Glutamatergic neuron (in vitro differentiated cells): ENCODE data around the gene SH3BP1. TPM values are rescaled to one million over a fixed set of nuclear protein-coding genes. Genes with fewer than 3 reads are reported as not detected.
"Not testable (repeated sequence)": the region's sequence is repeated elsewhere in the genome, so short reads cannot be mapped to it uniquely, and the experiment has no call there.

ENCODE experiments used
- DNase-seq: peaks from one replicate; pipeline ENCODE4 v3.0.0; 2022
- H3K27ac Mint-ChIP-seq: one replicate; pipeline ENCODE4 v1.8.0; 2020; ENCODE audit warnings: mild to moderate bottlenecking, mixed read lengths, inconsistent platforms; ENCODE audit not compliant: unreplicated experiment
- H3K27me3 Mint-ChIP-seq: one replicate; pipeline ENCODE4 v1.8.0; 2020; ENCODE audit warnings: mild to moderate bottlenecking, moderate library complexity, mixed read lengths, inconsistent platforms; ENCODE audit not compliant: unreplicated experiment
- H3K36me3 Mint-ChIP-seq: one replicate; pipeline ENCODE4 v1.8.0; 2020; ENCODE audit warnings: mild to moderate bottlenecking, mixed read lengths, inconsistent platforms; ENCODE audit not compliant: unreplicated experiment
- H3K4me1 Mint-ChIP-seq: one replicate; pipeline ENCODE4 v1.8.0; 2020; ENCODE audit warnings: mild to moderate bottlenecking, low read depth, mixed read lengths, inconsistent platforms; ENCODE audit not compliant: unreplicated experiment
- H3K4me3 Mint-ChIP-seq: one replicate; pipeline ENCODE4 v1.8.0; 2020; ENCODE audit warnings: mild to moderate bottlenecking, mixed read lengths, inconsistent platforms; ENCODE audit not compliant: unreplicated experiment
- H3K9me3 Mint-ChIP-seq: one replicate; pipeline ENCODE4 v1.8.0; 2020; ENCODE audit warnings: mild to moderate bottlenecking, moderate library complexity, mixed read lengths, inconsistent platforms; ENCODE audit not compliant: unreplicated experiment
- long read RNA-seq: library from polyadenylated mRNA; unstranded; transcript quantifications from one replicate; pipeline ENCODE4 v2.0.0, GENCODE V29; 2020; ENCODE audit not compliant: unreplicated experiment
- total RNA-seq: library from RNA; stranded (reverse); fragmentation: NEBNext Ultra II Directional; extraction: Animal tissue kit (Norgen Biotek cat#: 25700); gene quantifications from one replicate; pipeline ENCODE4 v1.2.1, GENCODE V29; 2021; ENCODE audit not compliant: unreplicated experiment
- TF ChIP-seq, protein P1 (sequence below): fragments of 200-600 bp; sonication (generic); IDR thresholded peaks from one replicate; pipeline ENCODE4 v1.5.0; 2021; ENCODE audit not compliant: partially characterized antibody, unreplicated experiment

SH3BP1 gene, protein sequence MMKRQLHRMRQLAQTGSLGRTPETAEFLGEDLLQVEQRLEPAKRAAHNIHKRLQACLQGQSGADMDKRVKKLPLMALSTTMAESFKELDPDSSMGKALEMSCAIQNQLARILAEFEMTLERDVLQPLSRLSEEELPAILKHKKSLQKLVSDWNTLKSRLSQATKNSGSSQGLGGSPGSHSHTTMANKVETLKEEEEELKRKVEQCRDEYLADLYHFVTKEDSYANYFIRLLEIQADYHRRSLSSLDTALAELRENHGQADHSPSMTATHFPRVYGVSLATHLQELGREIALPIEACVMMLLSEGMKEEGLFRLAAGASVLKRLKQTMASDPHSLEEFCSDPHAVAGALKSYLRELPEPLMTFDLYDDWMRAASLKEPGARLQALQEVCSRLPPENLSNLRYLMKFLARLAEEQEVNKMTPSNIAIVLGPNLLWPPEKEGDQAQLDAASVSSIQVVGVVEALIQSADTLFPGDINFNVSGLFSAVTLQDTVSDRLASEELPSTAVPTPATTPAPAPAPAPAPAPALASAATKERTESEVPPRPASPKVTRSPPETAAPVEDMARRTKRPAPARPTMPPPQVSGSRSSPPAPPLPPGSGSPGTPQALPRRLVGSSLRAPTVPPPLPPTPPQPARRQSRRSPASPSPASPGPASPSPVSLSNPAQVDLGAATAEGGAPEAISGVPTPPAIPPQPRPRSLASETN
- 12.7 TPM for total RNA-seq
- long read RNA-seq, partial matches to known transcripts: 0 of 1 reads
- long read RNA-seq, other reads (novel, unspliced or antisense): 1 of 1 reads

DNA sequence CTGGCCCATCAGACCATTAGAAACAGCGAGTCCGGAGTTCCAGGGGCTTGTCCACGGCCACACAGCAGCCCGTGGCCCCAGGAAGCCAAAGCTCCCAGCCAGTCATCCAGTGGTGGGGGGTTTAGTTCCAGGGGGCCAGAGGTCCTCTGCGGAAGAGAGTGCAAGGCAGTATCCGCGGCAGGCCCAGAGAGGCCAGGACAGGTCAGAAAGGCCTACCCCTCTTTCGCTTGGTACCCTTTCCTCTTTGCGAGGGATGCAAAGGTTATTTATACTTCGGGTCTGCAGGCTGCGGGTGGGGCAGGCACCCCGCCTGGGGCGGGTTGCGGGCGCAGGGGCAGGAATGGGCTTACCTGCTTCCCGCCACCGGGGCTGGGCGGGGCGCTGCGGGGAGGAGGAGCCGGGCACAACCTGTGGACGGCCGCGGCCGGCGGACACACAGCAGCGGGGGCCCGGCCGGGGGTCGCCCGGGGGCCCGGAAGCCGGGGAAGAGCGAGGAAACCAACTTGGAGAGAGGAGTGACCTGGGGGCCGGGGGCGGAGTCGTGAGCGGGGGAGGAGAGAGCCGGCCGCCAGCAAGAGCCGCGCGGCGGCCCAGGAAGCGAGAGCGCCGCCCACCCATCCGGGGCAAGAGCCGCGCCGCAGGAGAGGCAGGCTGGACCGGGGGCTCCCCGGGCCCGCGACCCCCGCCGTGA is at the start of gene SH3BP1:
Gene SH3BP1, plus strand, starts transcription at position 600 of the 691 bp plus-strand sequence. CDS start 119 bp downstream, outside the sequence.
- Mint-ChIP-seq H3K9me3 (peaks cover 2% of the 10 kb centered on the region), H3K27ac (no peak within 1 kb of the TSS), H3K27me3 (peaks cover 4% of the 10 kb centered on the region), H3K4me1 (peaks cover 10% of the 10 kb centered on the region), H3K36me3 (no peaks in the 10 kb centered on the region), H3K4me3 (peak within 1 kb of the TSS; percentile 82)
- peak; percentile 72 for DNase-seq
- TF ChIP-seq, protein P1, sequence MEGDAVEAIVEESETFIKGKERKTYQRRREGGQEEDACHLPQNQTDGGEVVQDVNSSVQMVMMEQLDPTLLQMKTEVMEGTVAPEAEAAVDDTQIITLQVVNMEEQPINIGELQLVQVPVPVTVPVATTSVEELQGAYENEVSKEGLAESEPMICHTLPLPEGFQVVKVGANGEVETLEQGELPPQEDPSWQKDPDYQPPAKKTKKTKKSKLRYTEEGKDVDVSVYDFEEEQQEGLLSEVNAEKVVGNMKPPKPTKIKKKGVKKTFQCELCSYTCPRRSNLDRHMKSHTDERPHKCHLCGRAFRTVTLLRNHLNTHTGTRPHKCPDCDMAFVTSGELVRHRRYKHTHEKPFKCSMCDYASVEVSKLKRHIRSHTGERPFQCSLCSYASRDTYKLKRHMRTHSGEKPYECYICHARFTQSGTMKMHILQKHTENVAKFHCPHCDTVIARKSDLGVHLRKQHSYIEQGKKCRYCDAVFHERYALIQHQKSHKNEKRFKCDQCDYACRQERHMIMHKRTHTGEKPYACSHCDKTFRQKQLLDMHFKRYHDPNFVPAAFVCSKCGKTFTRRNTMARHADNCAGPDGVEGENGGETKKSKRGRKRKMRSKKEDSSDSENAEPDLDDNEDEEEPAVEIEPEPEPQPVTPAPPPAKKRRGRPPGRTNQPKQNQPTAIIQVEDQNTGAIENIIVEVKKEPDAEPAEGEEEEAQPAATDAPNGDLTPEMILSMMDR: no peak

DNA sequence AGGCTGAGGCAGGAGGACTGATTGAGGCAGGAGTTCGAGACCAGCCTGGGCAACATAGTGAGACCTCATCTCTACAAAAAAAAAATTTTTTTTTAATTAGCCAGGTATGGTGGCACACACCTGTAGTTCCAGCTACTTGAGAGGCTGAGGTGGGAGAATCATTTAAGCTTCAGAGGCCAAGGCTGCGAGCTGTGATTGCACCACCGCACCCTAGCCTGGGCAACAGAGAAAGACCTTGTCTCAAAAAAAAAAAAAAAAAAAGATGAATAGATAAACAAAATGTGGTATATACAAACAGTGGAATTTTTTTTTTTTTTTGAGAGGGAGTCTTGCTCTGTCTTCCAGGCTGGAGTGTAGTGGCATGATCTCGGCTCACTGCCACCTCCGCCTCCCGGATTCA is 48.4 kb upstream of the SH3BP1 start:
- H3K36me3 Mint-ChIP-seq, H3K27ac Mint-ChIP-seq, H3K27me3 Mint-ChIP-seq, H3K4me3 Mint-ChIP-seq, H3K4me1 Mint-ChIP-seq, H3K9me3 Mint-ChIP-seq, DNase-seq: not testable (repeated sequence)

DNA sequence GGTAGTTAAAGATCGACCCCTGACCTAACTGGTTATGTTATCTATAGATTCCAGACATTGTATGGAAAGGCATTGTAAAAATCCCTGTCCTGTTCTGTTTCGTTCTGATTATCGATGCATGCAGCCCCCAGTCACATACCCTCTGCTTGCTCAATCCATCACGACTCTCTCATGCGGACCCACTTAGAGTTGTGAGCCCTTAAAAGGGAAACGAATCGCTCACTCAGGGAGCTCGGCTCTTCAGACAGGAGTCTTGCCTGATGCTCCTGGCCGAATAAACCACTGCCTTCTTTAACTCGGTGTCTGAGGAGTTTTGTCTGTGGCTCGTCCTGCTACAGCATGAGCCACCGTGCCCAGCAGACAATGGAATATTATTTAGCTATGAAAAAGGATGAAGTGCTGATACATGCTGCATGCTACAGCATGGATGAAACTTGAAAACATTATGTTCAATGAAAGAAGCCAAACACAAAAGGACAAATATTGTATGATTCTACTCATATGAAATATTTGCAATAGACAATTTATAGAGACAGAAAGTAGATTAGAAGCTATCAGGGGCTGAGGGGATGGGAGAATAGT is 47.6 kb upstream of the SH3BP1 start:
- Mint-ChIP-seq H3K4me1 (peaks cover 1% of the 10 kb centered on the region), H3K27me3 (peaks cover 6% of the 10 kb centered on the region), H3K27ac (no peak overlapping the region), H3K4me3 (peak overlapping the region; percentile 63), H3K9me3 (peaks cover 4% of the 10 kb centered on the region), H3K36me3 (no peaks in the 10 kb centered on the region)
- no peak for DNase-seq
- TF ChIP-seq, protein P1: no peak

DNA sequence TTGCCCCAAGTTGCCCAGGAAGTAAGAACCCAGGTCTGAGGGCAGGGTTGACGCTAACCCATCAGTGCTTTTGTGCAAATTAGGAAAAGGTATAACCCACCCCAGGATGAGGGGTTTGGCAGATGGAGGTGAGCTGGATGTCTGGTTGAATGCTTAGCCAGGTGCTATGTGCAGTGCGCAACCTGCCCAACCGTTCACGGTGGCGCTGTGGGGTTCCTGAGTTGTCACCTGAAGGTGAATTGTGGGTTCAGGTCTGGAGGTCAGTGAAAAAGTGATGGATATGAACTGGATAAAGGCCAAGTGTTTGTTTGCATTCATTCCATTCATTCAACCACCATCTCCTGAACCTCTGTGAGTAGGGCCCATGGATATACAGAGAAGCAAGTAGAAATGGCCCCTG is 45.2 kb upstream of the SH3BP1 start:
- Mint-ChIP-seq H3K4me1 (no peaks in the 10 kb centered on the region), H3K9me3 (peaks cover 4% of the 10 kb centered on the region), H3K27me3 (peaks cover 6% of the 10 kb centered on the region), H3K36me3 (no peaks in the 10 kb centered on the region), H3K27ac (no peak overlapping the region), H3K4me3 (no peak overlapping the region)
- TF ChIP-seq, protein P1: no peak
- no peak for DNase-seq

DNA sequence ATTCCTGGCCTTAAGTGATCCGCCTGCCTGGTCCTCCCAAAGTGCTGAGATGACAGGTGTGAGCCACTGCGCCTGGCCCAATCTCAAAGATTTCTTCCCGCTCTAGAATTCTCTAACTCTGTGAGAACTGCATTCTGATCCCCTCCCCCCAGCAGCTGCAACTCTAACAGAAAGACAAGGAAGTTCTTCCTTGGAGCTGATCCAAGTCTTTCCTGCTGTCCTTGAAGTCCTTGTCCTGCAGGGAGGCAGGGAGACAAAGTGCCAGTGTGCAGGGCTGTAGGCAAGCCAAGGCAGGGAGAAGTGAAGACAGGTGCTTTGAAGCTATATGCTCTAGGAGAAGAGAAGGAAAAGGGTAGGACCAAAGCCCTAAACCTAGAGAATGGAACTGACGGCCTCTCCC is 40.3 kb upstream of the SH3BP1 start:
- H3K4me3 Mint-ChIP-seq: no peak overlapping the region
- H3K9me3 Mint-ChIP-seq: no peaks in the 10 kb centered on the region
- peaks cover 8% of the 10 kb centered on the region for H3K4me1 Mint-ChIP-seq
- no peaks in the 10 kb centered on the region for H3K36me3 Mint-ChIP-seq
- TF ChIP-seq, protein P1: no peak
- H3K27ac Mint-ChIP-seq: no peak overlapping the region
- peaks cover 5% of the 10 kb centered on the region for H3K27me3 Mint-ChIP-seq
- DNase-seq: no peak
